HepG2 (cell line): ENCODE data around the gene OR10A6. TPM values are rescaled to one million over a fixed set of nuclear protein-coding genes. Genes with fewer than 3 reads are reported as not detected.

Experiments used
- ATAC-seq: fragments of 200-7000 bp; cut with Tn5 transposase; 3 replicates; pipeline ENCODE4 v1.9.1; 2020; ENCODE audit warnings: mild to moderate bottlenecking, moderate library complexity
- BruUV-seq: library from RNA; stranded (reverse); fragments of 400-500 nt; replicated peaks from 2 replicates; lab custom pipeline; 2021; lab: Mats Ljungman, UMichigan
- CTCF ChIA-PET: fragments of 300-600 bp; formaldehyde crosslinking; extraction: SDS; loops from one replicate; lab custom pipeline; 2021; ENCODE audit warnings: low total read pairs, inconsistent platforms, low intra/inter-chr PET ratio; lab: Yijun Ruan, JAX
- POLR2A ChIA-PET: fragments of 350-600 bp; sonication (Branson Sonifier 250); formaldehyde crosslinking; loops from one replicate; lab custom pipeline; 2020; ENCODE audit warnings: antibody characterized with exemption, inconsistent platforms; lab: Yijun Ruan, JAX
- DNase-seq: peaks from one replicate; pipeline ENCODE4 v3.0.0-alpha.2; 2015; ENCODE audit warnings: low spot score
- FAIRE-seq: peaks from 3 replicates; lab custom pipeline; 2011; peaks lifted over from hg19 to GRCh38; lab: Jason Lieb, UNC
- H2AFZ ChIP-seq: one replicate; pipeline ENCODE4 v1.6.1; 2011; ENCODE audit warnings: low read length, inconsistent platforms
- H3K27ac ChIP-seq: fragments of 300-600 bp; 3 replicates; pipeline ENCODE4 v1.8.0; 2011; ENCODE audit warnings: mixed run types, mild to moderate bottlenecking, mixed read lengths, low read length, inconsistent platforms; ENCODE audit not compliant: insufficient read depth; ENCODE audit errors: extremely low read length
- H3K27me3 ChIP-seq, 2 experiments: fragments of 200-600 bp in 1 of 2; 2 replicates in 1 of 2; 3 replicates in 1 of 2; pipeline versions ENCODE4 v1.6.0 to v1.8.0; 2011; ENCODE audit warnings: low read length in 2 of 2, mild to moderate bottlenecking in 2 of 2, moderate library complexity in 2 of 2, inconsistent platforms in 1 of 2; ENCODE audit not compliant: insufficient read depth in 2 of 2, control insufficient read depth in 1 of 2
- H3K36me3 ChIP-seq, 2 experiments: fragments of 200-600 bp in 1 of 2; replicated peaks in 1 of 2; 2 replicates in 1 of 2; 3 replicates in 1 of 2; pipeline versions ENCODE4 v1.5.1 to v1.8.0; 2011; ENCODE audit warnings: low read length in 2 of 2, inconsistent platforms in 1 of 2; ENCODE audit not compliant: insufficient read depth in 2 of 2, control insufficient read depth in 1 of 2
- H3K4me1 ChIP-seq: 2 replicates; pipeline ENCODE4 v1.5.1; 2012; ENCODE audit warnings: low read length, inconsistent platforms; ENCODE audit not compliant: insufficient read depth
- H3K4me2 ChIP-seq: 2 replicates; pipeline ENCODE4 v1.6.0; 2011; ENCODE audit warnings: low read depth, low read length, inconsistent platforms
- H3K4me3 ChIP-seq, 3 experiments: fragments of 200-600 bp in 1 of 3; sonication (generic), shearing (Covaris generic) in 1 of 3; replicated peaks in 1 of 3; 2 replicates each; pipeline ENCODE4 v1.5.1; 2011 to 2016; ENCODE audit warnings: low read length in 3 of 3, inconsistent platforms in 2 of 3, low read depth in 2 of 3, mild to moderate bottlenecking in 2 of 3, control low read depth in 1 of 3, mixed read lengths in 1 of 3; ENCODE audit not compliant: insufficient read depth in 1 of 3
- H3K79me2 ChIP-seq: one replicate; pipeline ENCODE4 v1.6.1; 2011; ENCODE audit warnings: low read length, inconsistent platforms; ENCODE audit not compliant: insufficient read depth
- H3K9ac ChIP-seq: 2 replicates; pipeline ENCODE4 v1.6.0; 2011; ENCODE audit warnings: mild to moderate bottlenecking, low read depth, low read length, inconsistent platforms; ENCODE audit not compliant: insufficient read depth
- H3K9me3 ChIP-seq: 2 replicates; pipeline ENCODE4 v1.5.1; 2012; ENCODE audit warnings: mild to moderate bottlenecking, low read length
- H4K20me1 ChIP-seq: 2 replicates; pipeline ENCODE4 v1.6.0; 2011; ENCODE audit warnings: inconsistent platforms, mild to moderate bottlenecking, low read length, moderate library complexity; ENCODE audit not compliant: insufficient read depth
- NFATC3 ChIP-seq: sonication (generic); formaldehyde crosslinking; IDR thresholded peaks from 2 replicates; pipeline ENCODE4 v1.5.1; 2020; ENCODE audit warnings: mild to moderate bottlenecking, missing genetic modification reagents
- PATZ1 ChIP-seq: sonication (generic); formaldehyde crosslinking; IDR thresholded peaks from 2 replicates; pipeline ENCODE4 v1.4.0; 2020; ENCODE audit warnings: missing genetic modification reagents
- TFDP2 ChIP-seq: sonication (generic); formaldehyde crosslinking; IDR thresholded peaks from 2 replicates; pipeline ENCODE4 v1.4.0; 2020; ENCODE audit warnings: missing genetic modification reagents
- ZMYM4 ChIP-seq: sonication (generic); formaldehyde crosslinking; IDR thresholded peaks from 2 replicates; pipeline ENCODE4 v1.8.1; 2023; ENCODE audit warnings: mild to moderate bottlenecking, missing genetic modification reagents
- ZNF576 ChIP-seq: sonication (generic); formaldehyde crosslinking; IDR thresholded peaks from 2 replicates; pipeline ENCODE4 v1.4.0; 2020; ENCODE audit warnings: mild to moderate bottlenecking, missing genetic modification reagents
- ZNF616 ChIP-seq: sonication (generic); formaldehyde crosslinking; IDR thresholded peaks from 2 replicates; pipeline ENCODE4 v1.5.0; 2020; ENCODE audit warnings: low read depth, mild to moderate bottlenecking, missing genetic modification reagents
- ZSCAN22 ChIP-seq: sonication (generic); formaldehyde crosslinking; IDR thresholded peaks from 2 replicates; pipeline ENCODE4 v1.4.0; 2020; ENCODE audit warnings: mild to moderate bottlenecking, missing genetic modification reagents
- WGBS: methylation state at CpG from one replicate; pipeline ENCODE4 v1.1.6; 2017; ENCODE audit warnings: low lambda C conversion rate; 5-methylcytosine and 5-hydroxymethylcytosine counted together
- in situ Hi-C: cut with HindIII; loops from 2 replicates; pipeline ENCODE4 v1.10.0; 2017; ENCODE audit warnings: low pct_unique_long_range_greater_than_20kb; ENCODE audit not compliant: extremely low pct_ligation_motif_present
- intact Hi-C: fragments of 100-400 bp; cut with micrococcal nuclease; formaldehyde crosslinking; loops from one replicate; pipeline ENCODE4 v1.10.0; 2022; ENCODE audit not compliant: unreplicated experiment
- polyA plus RNA-seq, 8 experiments: library from polyadenylated mRNA; depleted of rRNA in 3 of 8; stranded (reverse) in 7 of 8; unstranded in 1 of 8; fragments of >200 nt; fragmentation: Illumina TruSeq in 4 of 8; extraction: Trizol in 4 of 8; gene quantifications; 2 replicates each; pipeline versions ENCODE4 v1.2.1 to v1.2.3, GENCODE V29; 2011 to 2016; ENCODE audit warnings: low read depth in 4 of 8, missing spikeins in 1 of 8, mixed read lengths in 1 of 8; ENCODE audit not compliant: insufficient read depth in 1 of 8
- total RNA-seq, 5 experiments: library from RNA; depleted of rRNA; stranded (reverse); fragments of >200 nt; fragmentation: Illumina TruSeq; extraction: Trizol; gene quantifications; 2 replicates each; pipeline ENCODE4 v1.2.3, GENCODE V29; 2016; ENCODE audit warnings: low read depth in 1 of 5

Gene OR10A6
- total and polyA plus RNA-seq, 2 of the 13 experiments (the other 11 are each of a cell fraction or from before 2014, with no cell fraction given): not detected

GRCh38 chr11:7955191-7955590 is 24.1 kb upstream of the OR10A6 start:
- no peak overlapping the region for H3K4me2 ChIP-seq
- H3K9me3 ChIP-seq: no peaks in the 10 kb centered on the region
- 0% methylated on average over 1 of the region's 1 CpG for WGBS
- H3K4me1 ChIP-seq: no peaks in the 10 kb centered on the region
- no peak overlapping the region for H3K9ac ChIP-seq
- no peaks in the 10 kb centered on the region for H4K20me1 ChIP-seq
- in situ Hi-C loops (no loop called here), intact Hi-C loops (no loop called here)
- no peak overlapping the region for H3K27ac ChIP-seq
- CTCF ChIA-PET: no interaction called here
- H3K27me3 ChIP-seq: no peaks in the 10 kb centered on the region
- no peak overlapping the region for H3K4me3 ChIP-seq
- H3K36me3 ChIP-seq: no peaks in the 10 kb centered on the region
- ATAC-seq: no peak
- FAIRE-seq: no peak
- no peak for DNase-seq
- H3K79me2 ChIP-seq: no peaks in the 10 kb centered on the region
- TF ChIP-seq TFDP2: no peak
- TF ChIP-seq ZSCAN22 (CRISPR knock-in tag): no peak
- TF ChIP-seq ZNF576 (CRISPR knock-in tag): no peak
- no peak for TF ChIP-seq ZNF616
- TF ChIP-seq ZMYM4: no peak
- TF ChIP-seq NFATC3 (CRISPR knock-in tag): no peak
- no peak for TF ChIP-seq PATZ1 (CRISPR knock-in tag)
- BruUV-seq: no TSS peak
- H2AFZ ChIP-seq: no peak overlapping the region
- POLR2A ChIA-PET: no interaction called here
